HEK293T (cell line): ENCODE measurements around the gene BLACAT1.

Experiments used
- CTCF ChIA-PET: fragments of 350-600 bp; formaldehyde crosslinking; extraction: SDS; loops from one replicate; lab custom pipeline; 2021; ENCODE audit warnings: antibody characterized with exemption, inconsistent platforms; lab: Yijun Ruan, JAX
- POLR2A ChIA-PET: fragments of 350-600 bp; formaldehyde crosslinking; extraction: SDS; loops from one replicate; lab custom pipeline; 2020; ENCODE audit warnings: antibody characterized with exemption, inconsistent platforms; lab: Yijun Ruan, JAX
- DNase-seq: peaks from one replicate; pipeline ENCODE4 v3.0.0; 2012; ENCODE audit warnings: mixed read lengths; ENCODE audit errors: extremely low spot score
- ARNT ChIP-seq: fragments of 450-650 bp; IDR thresholded peaks from 2 replicates; pipeline ENCODE4 v1.6.1; 2017; ENCODE audit warnings: mild to moderate bottlenecking
- BHLHE40 ChIP-seq: fragments of 450-650 bp; IDR thresholded peaks from 2 replicates; pipeline ENCODE4 v1.6.1; 2016; ENCODE audit warnings: mild to moderate bottlenecking, moderate library complexity, borderline replicate concordance
- CTBP1 ChIP-seq: fragments of 450-650 bp; IDR thresholded peaks from 2 replicates; pipeline ENCODE4 v1.6.1; 2016; ENCODE audit warnings: borderline replicate concordance
- ELF4 ChIP-seq: fragments of 450-650 bp; IDR thresholded peaks from 2 replicates; pipeline ENCODE4 v1.6.1; 2017; ENCODE audit warnings: antibody characterized with exemption
- FOXA1 ChIP-seq: fragments of 450-650 bp; IDR thresholded peaks from 2 replicates; pipeline ENCODE4 v1.6.1; 2016; ENCODE audit warnings: mild to moderate bottlenecking
- FOXK2 ChIP-seq: fragments of 450-650 bp; IDR thresholded peaks from 2 replicates; pipeline ENCODE4 v1.6.1; 2016; ENCODE audit warnings: mild to moderate bottlenecking
- FOXM1 ChIP-seq: fragments of 450-650 bp; IDR thresholded peaks from 2 replicates; pipeline ENCODE4 v1.6.1; 2017; ENCODE audit warnings: mild to moderate bottlenecking, borderline replicate concordance
- HDGF ChIP-seq: fragments of 450-650 bp; IDR thresholded peaks from 2 replicates; pipeline ENCODE4 v1.6.1; 2017; ENCODE audit warnings: antibody characterized with exemption, borderline replicate concordance
- L3MBTL2 ChIP-seq: fragments of 450-650 bp; conservative IDR thresholded peaks from 2 replicates; pipeline ENCODE4 v1.6.1; 2016; ENCODE audit warnings: mild to moderate bottlenecking
- LEF1 ChIP-seq: fragments of 450-650 bp; IDR thresholded peaks from 2 replicates; pipeline ENCODE4 v1.6.1; 2017; ENCODE audit warnings: mild to moderate bottlenecking, borderline replicate concordance
- NFRKB ChIP-seq: fragments of 450-650 bp; IDR thresholded peaks from 2 replicates; pipeline ENCODE4 v1.6.1; 2016; ENCODE audit warnings: mild to moderate bottlenecking, moderate library complexity
- PKNOX1 ChIP-seq: fragments of 450-650 bp; IDR thresholded peaks from 2 replicates; pipeline ENCODE4 v1.6.1; 2016
- SP1 ChIP-seq: fragments of 450-650 bp; IDR thresholded peaks from 2 replicates; pipeline ENCODE4 v1.6.1; 2017
- SUZ12 ChIP-seq: fragments of 450-650 bp; IDR thresholded peaks from 2 replicates; pipeline ENCODE4 v1.6.1; 2016; ENCODE audit warnings: mild to moderate bottlenecking
- TARDBP ChIP-seq: fragments of 450-650 bp; IDR thresholded peaks from 2 replicates; pipeline ENCODE4 v1.6.1; 2016
- ZNF384 ChIP-seq: fragments of 450-650 bp; IDR thresholded peaks from 2 replicates; pipeline ENCODE4 v1.6.1; 2016

BLACAT1 gene

GRCh38 chr1:205474571-205474970 lies 18.7 kb upstream of the BLACAT1 start:
- POLR2A ChIA-PET = no interaction called here
- DNase-seq = no peak
- TF ChIP-seq LEF1 (no peak), NFRKB (no peak), SP1 (no peak), TARDBP (no peak), FOXK2 (no peak), SUZ12 (no peak), BHLHE40 (no peak), ZNF384 (no peak), CTBP1 (no peak), ARNT (no peak), L3MBTL2 (no peak), FOXA1 (no peak), HDGF (no peak)
- CTCF ChIA-PET = interaction anchor here (0.7 to 2.5 kb wide), 3 partner anchors 11 to 184 kb away, joined by 5 to 13 read pairs (median 7); no protein-coding TSS in a partner anchor

GRCh38 chr1:205473966-205474365 lies 18.1 kb upstream of the BLACAT1 start:
- ChIA-PET POLR2A (no interaction called here), CTCF (interaction anchor here (0.7 to 2.5 kb wide), 2 partner anchors 11 to 185 kb away, joined by 5 to 13 read pairs; no protein-coding TSS in a partner anchor)
- no peak for DNase-seq
- TF ChIP-seq ARNT (no peak), SP1 (no peak), BHLHE40 (no peak), NFRKB (no peak)

GRCh38 chr1:205473475-205473874 lies 17.6 kb upstream of the BLACAT1 start:
- CTCF ChIA-PET = no interaction called here
- POLR2A ChIA-PET = no interaction called here
- no peak for TF ChIP-seq PKNOX1
- TF ChIP-seq ZNF384 = no peak
- no peak for TF ChIP-seq HDGF
- no peak for DNase-seq

GRCh38 chr1:205472737-205473441 lies 17.0 kb upstream of the BLACAT1 start:
- ChIA-PET POLR2A (no interaction called here), CTCF (no interaction called here)
- no peak for DNase-seq
- TF ChIP-seq FOXK2 = no peak
- TF ChIP-seq FOXA1 = no peak
- TF ChIP-seq ELF4 = no peak
- TF ChIP-seq FOXM1 = no peak
- TF ChIP-seq HDGF = no peak
- no peak for TF ChIP-seq SUZ12
- no peak for TF ChIP-seq PKNOX1
- TF ChIP-seq BHLHE40 = no peak
- TF ChIP-seq TARDBP = no peak
- TF ChIP-seq ARNT = no peak
- TF ChIP-seq ZNF384 = no peak
- TF ChIP-seq CTBP1 = no peak
- TF ChIP-seq NFRKB = no peak
- no peak for TF ChIP-seq L3MBTL2
- TF ChIP-seq LEF1 = no peak
- no peak for TF ChIP-seq SP1

GRCh38 chr1:205470131-205470530 lies 14.3 kb upstream of the BLACAT1 start:
- ChIA-PET POLR2A (no interaction called here), CTCF (no interaction called here)
- no peak for DNase-seq
- TF ChIP-seq FOXK2 (no peak), NFRKB (no peak), CTBP1 (no peak), PKNOX1 (no peak), ELF4 (no peak), SP1 (no peak), SUZ12 (no peak), FOXM1 (no peak)

- ChIA-PET CTCF (interaction anchor here (0.7 to 1.4 kb wide), 4 partner anchors 19 to 132 kb away, joined by 3 to 6 read pairs (median 3); no protein-coding TSS in a partner anchor), POLR2A (no interaction called here)
- no peak for DNase-seq
- TF ChIP-seq ELF4 (no peak), FOXA1 (no peak), SP1 (no peak), ARNT (no peak), CTBP1 (no peak), FOXK2 (no peak), TARDBP (no peak), L3MBTL2 (no peak), LEF1 (no peak), HDGF (no peak)
Observed at GRCh38 chr1:205466595-205467220, 10.9 kb upstream of the BLACAT1 start.
